Endothelial cell of umbilical vein (primary cell): ENCODE measurements around the gene ABCC5. TPM values are rescaled to one million over a fixed set of nuclear protein-coding genes. Genes with fewer than 3 reads are reported as not detected.

Experiments
- BruUV-seq: library from RNA; stranded (reverse); fragments of 400-500 nt; replicated peaks from 2 replicates; lab custom pipeline; 2021; lab: Mats Ljungman, UMichigan
- CTCF ChIA-PET: fragments of 300-600, 350-600 bp; sonication (Branson Sonifier 250); formaldehyde crosslinking; loops from one replicate; lab custom pipeline; 2021; ENCODE audit warnings: antibody characterized with exemption, inconsistent platforms; lab: Charles Lee
- POLR2A ChIA-PET: fragments of 300-600, 350-600 bp; sonication (Branson Sonifier 250); formaldehyde crosslinking; loops from one replicate; lab custom pipeline; 2021; ENCODE audit warnings: antibody characterized with exemption, inconsistent platforms; lab: Charles Lee
- DNase-seq: peaks from one replicate; pipeline ENCODE4 v3.0.0-alpha.2; 2011; ENCODE audit warnings: low read depth, low spot score
- FAIRE-seq: peaks from 2 replicates; lab custom pipeline; 2011; peaks lifted over from hg19 to GRCh38; lab: Jason Lieb, UNC
- H2AFZ ChIP-seq: 2 replicates; pipeline ENCODE4 v1.6.0; 2012; ENCODE audit warnings: low read depth, low read length, control low read depth, inconsistent platforms
- H3K27ac ChIP-seq: 2 replicates; pipeline ENCODE4 v1.5.1; 2011; ENCODE audit warnings: low read depth, mild to moderate bottlenecking, control low read depth, low read length, moderate library complexity; ENCODE audit not compliant: insufficient read depth
- H3K27me3 ChIP-seq, 2 experiments: 2 replicates each; pipeline versions ENCODE4 v1.6.0 to v1.6.1; 2011; ENCODE audit warnings: low read length in 2 of 2, mixed read lengths in 1 of 2; ENCODE audit not compliant: control insufficient read depth in 2 of 2, insufficient read depth in 2 of 2
- H3K36me3 ChIP-seq, 2 experiments: 2 replicates in 1 of 2; 3 replicates in 1 of 2; pipeline ENCODE4 v1.5.1; 2011; ENCODE audit warnings: low read length in 2 of 2, mild to moderate bottlenecking in 1 of 2, moderate library complexity in 1 of 2; ENCODE audit not compliant: control insufficient read depth in 2 of 2, insufficient read depth in 2 of 2; ENCODE audit errors: extremely low read depth in 1 of 2
- H3K4me1 ChIP-seq: 3 replicates; pipeline ENCODE4 v1.5.1; 2011; ENCODE audit warnings: mild to moderate bottlenecking, low read length; ENCODE audit not compliant: control insufficient read depth, insufficient read depth; ENCODE audit errors: extremely low read depth
- H3K4me2 ChIP-seq: 2 replicates; pipeline ENCODE4 v1.6.1; 2011; ENCODE audit warnings: low read length, control low read depth, mixed read lengths; ENCODE audit not compliant: insufficient read depth
- H3K4me3 ChIP-seq, 3 experiments: fragments of 200-600 bp in 1 of 3; sonication (generic), shearing (Covaris generic) in 1 of 3; replicated peaks in 1 of 3; 2 replicates each; pipeline ENCODE4 v1.5.1; 2011 to 2016; ENCODE audit warnings: control low read depth in 3 of 3, low read length in 3 of 3, mild to moderate bottlenecking in 2 of 3, inconsistent platforms in 1 of 3, low read depth in 1 of 3, moderate library complexity in 1 of 3; ENCODE audit not compliant: insufficient read depth in 1 of 3
- H3K79me2 ChIP-seq: 2 replicates; pipeline ENCODE4 v1.6.0; 2012; ENCODE audit warnings: low read length, inconsistent platforms; ENCODE audit not compliant: control insufficient read depth, insufficient read depth
- H3K9ac ChIP-seq: replicated peaks from 2 replicates; pipeline ENCODE3; 2011; ENCODE audit warnings: low read length, control low read depth; ENCODE audit not compliant: insufficient read depth; ENCODE audit errors: extremely low read depth
- H3K9me1 ChIP-seq: replicated peaks from 3 replicates; pipeline ENCODE4 v1.6.0; 2011; ENCODE audit warnings: mild to moderate bottlenecking, low read length; ENCODE audit not compliant: control insufficient read depth, insufficient read depth; ENCODE audit errors: extremely low read depth
- H3K9me3 ChIP-seq: replicated peaks from 2 replicates; pipeline ENCODE4 v1.5.1; 2012; ENCODE audit warnings: low read length, inconsistent platforms; ENCODE audit not compliant: control insufficient read depth, insufficient read depth
- H4K20me1 ChIP-seq: replicated peaks from 2 replicates; pipeline ENCODE3; 2011; ENCODE audit warnings: mild to moderate bottlenecking, low read length; ENCODE audit not compliant: control insufficient read depth, insufficient read depth; ENCODE audit errors: extremely low read depth
- CTCF ChIP-seq, 2 donors: IDR thresholded peaks; 1 replicate in 1 of 2; 2 replicates in 1 of 2; pipeline ENCODE4 v1.5.1; 2011; ENCODE audit warnings: low read length in 2 of 2, mild to moderate bottlenecking in 2 of 2, moderate library complexity in 2 of 2, control low read depth in 1 of 2, inconsistent platforms in 1 of 2, low read depth in 1 of 2; ENCODE audit not compliant: insufficient read depth in 1 of 2; ENCODE audit errors: extremely low read depth in 1 of 2
- EZH2 ChIP-seq: IDR thresholded peaks from 2 replicates; pipeline ENCODE4 v1.6.1; 2012; ENCODE audit warnings: borderline replicate concordance, low read depth, mild to moderate bottlenecking, moderate library complexity, low read length, inconsistent platforms; ENCODE audit not compliant: severe bottlenecking
- FOS ChIP-seq: IDR thresholded peaks from 2 replicates; pipeline ENCODE4 v1.6.1; 2011; ENCODE audit warnings: mild to moderate bottlenecking, low read length, moderate library complexity, borderline replicate concordance; ENCODE audit not compliant: insufficient read depth
- GATA2 ChIP-seq: IDR thresholded peaks from 2 replicates; pipeline ENCODE4 v1.7.0; 2011; ENCODE audit warnings: low read depth, mild to moderate bottlenecking, moderate library complexity, mixed read lengths, low read length; ENCODE audit not compliant: insufficient read length, insufficient read depth
- JUN ChIP-seq: IDR thresholded peaks from 2 replicates; pipeline ENCODE4 v1.6.1; 2011; ENCODE audit warnings: borderline replicate concordance, low read depth; ENCODE audit not compliant: insufficient read length, insufficient read depth
- MAX ChIP-seq: IDR thresholded peaks from 2 replicates; pipeline ENCODE4 v1.6.1; 2011; ENCODE audit not compliant: insufficient read depth, insufficient read length
- MYC ChIP-seq: IDR thresholded peaks from one replicate; pipeline ENCODE4 v1.6.1; 2011; ENCODE audit warnings: mild to moderate bottlenecking, low read depth, low read length
- POLR2A ChIP-seq: IDR thresholded peaks from 2 replicates; pipeline ENCODE4 v1.6.1; 2012; ENCODE audit warnings: low read depth, mild to moderate bottlenecking, control low read depth, low read length
- POLR2AphosphoS5 ChIP-seq: IDR thresholded peaks from 2 replicates; pipeline ENCODE4 v1.6.1; 2012; ENCODE audit warnings: low read depth, mild to moderate bottlenecking, control low read depth, low read length, moderate library complexity; ENCODE audit not compliant: insufficient read depth
- dilution Hi-C: fragments of 300-500 bp; cut with MboI; formaldehyde crosslinking; loops from one replicate; pipeline ENCODE4 v1.15.0; 2019; ENCODE audit warnings: low sequenced_read_pairs; ENCODE audit not compliant: extremely low pct_ligation_motif_present
- intact Hi-C: fragments of 100-400 bp; cut with micrococcal nuclease; formaldehyde crosslinking; loops from one replicate; pipeline ENCODE4 v1.10.0; 2022
- polyA plus RNA-seq, 4 experiments: library from polyadenylated mRNA; depleted of rRNA in 3 of 4; stranded (reverse) in 3 of 4; unstranded in 1 of 4; fragments of >200 nt; gene quantifications; 2 replicates each; pipeline versions ENCODE4 v1.2.1 to v1.2.3, GENCODE V29; 2011 to 2012; ENCODE audit warnings: missing spikeins in 1 of 4
- total RNA-seq: library from RNA; stranded (reverse); gene quantifications from 2 replicates; pipeline ENCODE4 v1.2.3, GENCODE V29; 2021

Gene ABCC5
- total and polyA plus RNA-seq, 2 donors (not counting 3 experiments of a cell fraction or from before 2014, with no cell fraction given) = 22.5 to 24.6 TPM

GRCh38 chr3:183941216-183941615 lies 76.5 kb downstream of the ABCC5 start:
- Histone ChIP-seq H3K4me1 (no peaks in the 10 kb centered on the region), H3K4me2 (no peak overlapping the region), H3K79me2 (no peaks in the 10 kb centered on the region), H3K9ac (no peak overlapping the region), H4K20me1 (no peaks in the 10 kb centered on the region), H3K27me3 (no peaks in the 10 kb centered on the region), H3K9me3 (no peaks in the 10 kb centered on the region), H3K4me3 (no peak overlapping the region), H3K36me3 (peaks cover 0 to 10% of the 10 kb centered on the region in 2 experiments), H3K9me1 (no peaks in the 10 kb centered on the region), H3K27ac (no peak overlapping the region), H2AFZ (no peak overlapping the region)
- intact Hi-C loops = no loop called here
- dilution Hi-C loops = no loop called here
- ChIA-PET CTCF (interaction anchor here (0.7 to 1.3 kb wide), 2 partner anchors 77 to 351 kb away, joined by 3 read pairs; no protein-coding TSS in a partner anchor), POLR2A (no interaction called here)
- BruUV-seq = no TSS peak
- no peak for TF ChIP-seq GATA2
- TF ChIP-seq MYC = no peak
- DNase-seq (peak; percentile 61), FAIRE-seq (peak; percentile 78)

- CTCF ChIA-PET = interaction anchor here (0.7 kb wide), 1 partner anchor 18 kb away, joined by 4 read pairs; no protein-coding TSS in a partner anchor
Measured at GRCh38 chr3:183937601-183938286, 79.9 kb downstream of the ABCC5 start.

More at GRCh38 chr3:183937601-183938286, 79.9 kb downstream of the ABCC5 start:
- DNase-seq = no peak
- TF ChIP-seq FOS (no peak), JUN (no peak), CTCF (IDR thresholded peaks at IDR 0.05; ENCODE audit: extremely low read depth in 1 of 2, insufficient read depth in 1 of 2, low read depth in 1 of 2, low read length in 2 of 2) (no peak), MYC (no peak), GATA2 (no peak), MAX (no peak), POLR2AphosphoS5 (no peak), EZH2 (no peak), POLR2A (no peak)
- H3K9me3 ChIP-seq = no peaks in the 10 kb centered on the region
- FAIRE-seq = no peak
- no peak overlapping the region for H3K9ac ChIP-seq
- H3K27me3 ChIP-seq = no peaks in the 10 kb centered on the region
- no peaks in the 10 kb centered on the region for H3K79me2 ChIP-seq
- no peaks in the 10 kb centered on the region for H3K9me1 ChIP-seq
- POLR2A ChIA-PET = no interaction called here
- no peak overlapping the region for H3K27ac ChIP-seq
- H3K4me1 ChIP-seq = no peaks in the 10 kb centered on the region
- H3K36me3 ChIP-seq = peaks cover 0 to 12% of the 10 kb centered on the region in 2 experiments
- intact Hi-C loops (no loop called here), dilution Hi-C loops (no loop called here)
- H4K20me1 ChIP-seq = no peaks in the 10 kb centered on the region
- no TSS peak for BruUV-seq
- no peak overlapping the region for H2AFZ ChIP-seq
- no peak overlapping the region for H3K4me3 ChIP-seq
- no peak overlapping the region for H3K4me2 ChIP-seq
